Measurements from ENCODE around the gene KLRG1. TPM values are rescaled to one million over a fixed set of nuclear protein-coding genes. Genes with fewer than 3 reads are reported as not detected.

Gene KLRG1
- total and polyA plus RNA-seq, 2 of the 8 experiments (the other 6 are each of a cell fraction or from before 2014, with no cell fraction given): 7.9 to 12.8 TPM

DNA sequence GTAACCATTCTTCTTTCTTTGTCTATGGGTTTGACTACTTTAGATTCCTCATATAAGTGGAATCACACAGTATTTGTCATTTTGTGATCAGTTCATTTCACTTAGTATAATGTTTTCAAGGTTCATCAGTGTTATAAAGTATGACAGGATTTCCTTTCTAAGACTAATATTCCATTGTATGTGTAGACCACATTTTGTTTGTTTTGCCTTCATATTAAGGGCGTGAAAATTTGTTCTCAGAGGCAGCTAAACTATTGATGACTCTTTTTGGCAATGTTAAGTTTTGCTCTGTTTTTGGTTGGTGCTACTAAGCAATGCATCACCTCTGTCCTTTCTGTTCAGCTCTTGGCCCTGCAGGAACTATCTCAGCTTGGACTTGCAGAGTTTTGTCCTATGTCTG is 1.7 kb upstream of the KLRG1 start (continued):
- TF ChIP-seq, protein P1, sequence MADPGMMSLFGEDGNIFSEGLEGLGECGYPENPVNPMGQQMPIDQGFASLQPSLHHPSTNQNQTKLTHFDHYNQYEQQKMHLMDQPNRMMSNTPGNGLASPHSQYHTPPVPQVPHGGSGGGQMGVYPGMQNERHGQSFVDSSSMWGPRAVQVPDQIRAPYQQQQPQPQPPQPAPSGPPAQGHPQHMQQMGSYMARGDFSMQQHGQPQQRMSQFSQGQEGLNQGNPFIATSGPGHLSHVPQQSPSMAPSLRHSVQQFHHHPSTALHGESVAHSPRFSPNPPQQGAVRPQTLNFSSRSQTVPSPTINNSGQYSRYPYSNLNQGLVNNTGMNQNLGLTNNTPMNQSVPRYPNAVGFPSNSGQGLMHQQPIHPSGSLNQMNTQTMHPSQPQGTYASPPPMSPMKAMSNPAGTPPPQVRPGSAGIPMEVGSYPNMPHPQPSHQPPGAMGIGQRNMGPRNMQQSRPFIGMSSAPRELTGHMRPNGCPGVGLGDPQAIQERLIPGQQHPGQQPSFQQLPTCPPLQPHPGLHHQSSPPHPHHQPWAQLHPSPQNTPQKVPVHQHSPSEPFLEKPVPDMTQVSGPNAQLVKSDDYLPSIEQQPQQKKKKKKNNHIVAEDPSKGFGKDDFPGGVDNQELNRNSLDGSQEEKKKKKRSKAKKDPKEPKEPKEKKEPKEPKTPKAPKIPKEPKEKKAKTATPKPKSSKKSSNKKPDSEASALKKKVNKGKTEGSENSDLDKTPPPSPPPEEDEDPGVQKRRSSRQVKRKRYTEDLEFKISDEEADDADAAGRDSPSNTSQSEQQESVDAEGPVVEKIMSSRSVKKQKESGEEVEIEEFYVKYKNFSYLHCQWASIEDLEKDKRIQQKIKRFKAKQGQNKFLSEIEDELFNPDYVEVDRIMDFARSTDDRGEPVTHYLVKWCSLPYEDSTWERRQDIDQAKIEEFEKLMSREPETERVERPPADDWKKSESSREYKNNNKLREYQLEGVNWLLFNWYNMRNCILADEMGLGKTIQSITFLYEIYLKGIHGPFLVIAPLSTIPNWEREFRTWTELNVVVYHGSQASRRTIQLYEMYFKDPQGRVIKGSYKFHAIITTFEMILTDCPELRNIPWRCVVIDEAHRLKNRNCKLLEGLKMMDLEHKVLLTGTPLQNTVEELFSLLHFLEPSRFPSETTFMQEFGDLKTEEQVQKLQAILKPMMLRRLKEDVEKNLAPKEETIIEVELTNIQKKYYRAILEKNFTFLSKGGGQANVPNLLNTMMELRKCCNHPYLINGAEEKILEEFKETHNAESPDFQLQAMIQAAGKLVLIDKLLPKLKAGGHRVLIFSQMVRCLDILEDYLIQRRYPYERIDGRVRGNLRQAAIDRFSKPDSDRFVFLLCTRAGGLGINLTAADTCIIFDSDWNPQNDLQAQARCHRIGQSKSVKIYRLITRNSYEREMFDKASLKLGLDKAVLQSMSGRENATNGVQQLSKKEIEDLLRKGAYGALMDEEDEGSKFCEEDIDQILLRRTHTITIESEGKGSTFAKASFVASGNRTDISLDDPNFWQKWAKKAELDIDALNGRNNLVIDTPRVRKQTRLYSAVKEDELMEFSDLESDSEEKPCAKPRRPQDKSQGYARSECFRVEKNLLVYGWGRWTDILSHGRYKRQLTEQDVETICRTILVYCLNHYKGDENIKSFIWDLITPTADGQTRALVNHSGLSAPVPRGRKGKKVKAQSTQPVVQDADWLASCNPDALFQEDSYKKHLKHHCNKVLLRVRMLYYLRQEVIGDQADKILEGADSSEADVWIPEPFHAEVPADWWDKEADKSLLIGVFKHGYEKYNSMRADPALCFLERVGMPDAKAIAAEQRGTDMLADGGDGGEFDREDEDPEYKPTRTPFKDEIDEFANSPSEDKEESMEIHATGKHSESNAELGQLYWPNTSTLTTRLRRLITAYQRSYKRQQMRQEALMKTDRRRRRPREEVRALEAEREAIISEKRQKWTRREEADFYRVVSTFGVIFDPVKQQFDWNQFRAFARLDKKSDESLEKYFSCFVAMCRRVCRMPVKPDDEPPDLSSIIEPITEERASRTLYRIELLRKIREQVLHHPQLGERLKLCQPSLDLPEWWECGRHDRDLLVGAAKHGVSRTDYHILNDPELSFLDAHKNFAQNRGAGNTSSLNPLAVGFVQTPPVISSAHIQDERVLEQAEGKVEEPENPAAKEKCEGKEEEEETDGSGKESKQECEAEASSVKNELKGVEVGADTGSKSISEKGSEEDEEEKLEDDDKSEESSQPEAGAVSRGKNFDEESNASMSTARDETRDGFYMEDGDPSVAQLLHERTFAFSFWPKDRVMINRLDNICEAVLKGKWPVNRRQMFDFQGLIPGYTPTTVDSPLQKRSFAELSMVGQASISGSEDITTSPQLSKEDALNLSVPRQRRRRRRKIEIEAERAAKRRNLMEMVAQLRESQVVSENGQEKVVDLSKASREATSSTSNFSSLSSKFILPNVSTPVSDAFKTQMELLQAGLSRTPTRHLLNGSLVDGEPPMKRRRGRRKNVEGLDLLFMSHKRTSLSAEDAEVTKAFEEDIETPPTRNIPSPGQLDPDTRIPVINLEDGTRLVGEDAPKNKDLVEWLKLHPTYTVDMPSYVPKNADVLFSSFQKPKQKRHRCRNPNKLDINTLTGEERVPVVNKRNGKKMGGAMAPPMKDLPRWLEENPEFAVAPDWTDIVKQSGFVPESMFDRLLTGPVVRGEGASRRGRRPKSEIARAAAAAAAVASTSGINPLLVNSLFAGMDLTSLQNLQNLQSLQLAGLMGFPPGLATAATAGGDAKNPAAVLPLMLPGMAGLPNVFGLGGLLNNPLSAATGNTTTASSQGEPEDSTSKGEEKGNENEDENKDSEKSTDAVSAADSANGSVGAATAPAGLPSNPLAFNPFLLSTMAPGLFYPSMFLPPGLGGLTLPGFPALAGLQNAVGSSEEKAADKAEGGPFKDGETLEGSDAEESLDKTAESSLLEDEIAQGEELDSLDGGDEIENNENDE (IDR thresholded peaks at IDR 0.05; ENCODE audit: insufficient replicate concordance, low read length): no peak

Data from H1 (cell line).